Testis (tissue), 2 donors: ENCODE data around the gene HLA-F.
A peak's percentile ranks its signal among the peaks of the same experiment; 100 is the strongest.

Experiments used
- POLR2A ChIP-seq: fragments of 450-650 bp; IDR thresholded peaks from one replicate; pipeline ENCODE4 v1.6.1; 2017; ENCODE audit warnings: antibody characterized with exemption, mild to moderate bottlenecking, moderate library complexity
- TF ChIP-seq, protein P1 (sequence below), 3 experiments: fragments of 450-650 bp in 2 of 3; fragments of 200-600 bp in 1 of 3; sonication (generic) in 1 of 3; IDR thresholded peaks; one replicate each; pipeline ENCODE4 v1.5.1; 2016 to 2019; ENCODE audit warnings: antibody characterized with exemption in 3 of 3, mild to moderate bottlenecking in 2 of 3, moderate library complexity in 1 of 3

DNA sequence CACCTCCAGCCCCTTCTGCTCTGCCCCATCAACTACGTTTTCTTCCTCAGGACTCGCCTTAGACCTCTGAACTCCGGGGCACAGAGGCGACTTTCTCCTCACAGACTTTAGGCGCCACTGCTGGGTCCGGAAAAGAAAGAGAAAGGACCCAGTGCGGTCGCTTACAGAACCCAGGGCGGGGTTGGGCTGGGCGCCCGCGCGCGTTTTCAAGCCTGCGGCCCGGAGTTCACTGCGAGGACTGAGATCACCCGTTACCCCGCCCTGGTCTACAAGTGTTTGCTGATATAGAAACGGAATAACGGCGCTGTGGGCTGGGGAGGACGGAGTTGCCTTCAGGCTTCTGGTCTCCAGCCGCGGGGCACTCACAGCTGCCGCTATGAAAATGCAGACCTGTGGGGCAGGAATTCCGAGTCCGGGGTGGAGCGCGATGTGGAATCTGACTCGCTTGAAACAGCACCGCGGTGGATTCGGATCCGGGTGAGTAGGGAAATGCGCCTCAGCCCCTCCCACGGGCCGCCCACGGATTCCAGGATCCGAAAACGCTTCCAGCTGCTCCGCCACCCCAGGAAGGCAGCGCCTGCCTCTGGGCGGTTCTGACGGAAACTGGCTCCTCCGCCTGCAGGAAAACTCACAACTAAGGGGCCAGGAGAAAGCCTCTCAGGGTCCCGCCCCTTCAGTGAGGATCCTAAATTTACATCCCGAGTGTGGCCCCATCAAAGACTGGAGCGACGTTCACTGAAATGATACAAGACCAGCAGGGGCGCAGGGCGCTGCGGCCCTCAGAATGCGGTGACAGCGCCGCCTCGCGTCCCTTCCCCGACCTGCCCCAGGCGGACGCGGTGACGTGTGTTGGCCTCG lies 29.4 kb downstream of the HLA-F start:
- TF ChIP-seq, protein P1, sequence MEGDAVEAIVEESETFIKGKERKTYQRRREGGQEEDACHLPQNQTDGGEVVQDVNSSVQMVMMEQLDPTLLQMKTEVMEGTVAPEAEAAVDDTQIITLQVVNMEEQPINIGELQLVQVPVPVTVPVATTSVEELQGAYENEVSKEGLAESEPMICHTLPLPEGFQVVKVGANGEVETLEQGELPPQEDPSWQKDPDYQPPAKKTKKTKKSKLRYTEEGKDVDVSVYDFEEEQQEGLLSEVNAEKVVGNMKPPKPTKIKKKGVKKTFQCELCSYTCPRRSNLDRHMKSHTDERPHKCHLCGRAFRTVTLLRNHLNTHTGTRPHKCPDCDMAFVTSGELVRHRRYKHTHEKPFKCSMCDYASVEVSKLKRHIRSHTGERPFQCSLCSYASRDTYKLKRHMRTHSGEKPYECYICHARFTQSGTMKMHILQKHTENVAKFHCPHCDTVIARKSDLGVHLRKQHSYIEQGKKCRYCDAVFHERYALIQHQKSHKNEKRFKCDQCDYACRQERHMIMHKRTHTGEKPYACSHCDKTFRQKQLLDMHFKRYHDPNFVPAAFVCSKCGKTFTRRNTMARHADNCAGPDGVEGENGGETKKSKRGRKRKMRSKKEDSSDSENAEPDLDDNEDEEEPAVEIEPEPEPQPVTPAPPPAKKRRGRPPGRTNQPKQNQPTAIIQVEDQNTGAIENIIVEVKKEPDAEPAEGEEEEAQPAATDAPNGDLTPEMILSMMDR (IDR thresholded peaks at IDR 0.05), result peak; percentile 79 to 89 (median 88)
- no peak for TF ChIP-seq POLR2A
